Measurements from ENCODE around the gene C1QTNF7. TPM values are rescaled to one million over a fixed set of nuclear protein-coding genes. Genes with fewer than 3 reads are reported as not detected.

The C1QTNF7 gene
- total and polyA plus RNA-seq, 2 of the 13 experiments (the other 11 are each of a cell fraction or from before 2014, with no cell fraction given): not detected

DNA sequence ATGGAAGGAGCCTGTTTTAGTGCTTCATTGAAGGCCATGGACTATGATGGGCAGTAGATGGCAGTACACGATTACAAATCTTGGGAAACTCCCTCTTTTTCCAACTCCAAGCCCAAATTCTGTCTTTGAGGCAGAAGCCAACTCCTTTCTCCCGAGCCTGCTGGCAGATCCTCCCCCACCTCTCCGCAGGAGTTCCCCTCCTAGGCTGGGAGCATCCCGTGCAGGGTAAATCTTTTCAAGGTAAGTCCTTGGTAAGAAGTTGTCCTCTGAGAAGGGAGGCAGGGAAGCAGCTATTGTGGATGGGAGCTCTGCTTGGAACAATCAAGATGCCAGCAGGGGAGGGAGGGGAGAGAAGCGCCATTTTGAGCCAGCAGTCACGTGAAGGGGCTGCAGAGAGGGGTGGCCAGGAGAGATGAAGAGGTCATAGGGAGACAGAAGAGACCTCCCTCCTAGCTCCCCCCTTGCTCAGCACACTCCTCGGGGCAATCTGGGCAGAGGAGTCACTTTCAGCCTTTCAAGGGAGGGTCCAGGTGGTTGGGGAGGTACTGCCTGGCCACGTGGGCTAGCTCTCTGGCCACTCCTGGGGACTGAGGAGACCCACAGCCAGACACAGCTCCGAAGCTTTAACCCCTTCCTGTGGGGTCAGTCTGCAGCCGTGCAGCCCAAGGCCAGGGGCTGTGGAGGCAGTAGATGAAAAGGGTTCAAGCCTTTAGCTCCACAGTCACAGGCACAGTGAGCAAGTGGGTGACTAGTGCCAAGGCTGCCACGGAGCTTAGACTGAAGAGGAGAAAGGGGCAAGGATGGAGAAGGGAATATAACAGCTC, 51.5 kb downstream of the C1QTNF7 start (continued):
- TF ChIP-seq, protein P1, sequence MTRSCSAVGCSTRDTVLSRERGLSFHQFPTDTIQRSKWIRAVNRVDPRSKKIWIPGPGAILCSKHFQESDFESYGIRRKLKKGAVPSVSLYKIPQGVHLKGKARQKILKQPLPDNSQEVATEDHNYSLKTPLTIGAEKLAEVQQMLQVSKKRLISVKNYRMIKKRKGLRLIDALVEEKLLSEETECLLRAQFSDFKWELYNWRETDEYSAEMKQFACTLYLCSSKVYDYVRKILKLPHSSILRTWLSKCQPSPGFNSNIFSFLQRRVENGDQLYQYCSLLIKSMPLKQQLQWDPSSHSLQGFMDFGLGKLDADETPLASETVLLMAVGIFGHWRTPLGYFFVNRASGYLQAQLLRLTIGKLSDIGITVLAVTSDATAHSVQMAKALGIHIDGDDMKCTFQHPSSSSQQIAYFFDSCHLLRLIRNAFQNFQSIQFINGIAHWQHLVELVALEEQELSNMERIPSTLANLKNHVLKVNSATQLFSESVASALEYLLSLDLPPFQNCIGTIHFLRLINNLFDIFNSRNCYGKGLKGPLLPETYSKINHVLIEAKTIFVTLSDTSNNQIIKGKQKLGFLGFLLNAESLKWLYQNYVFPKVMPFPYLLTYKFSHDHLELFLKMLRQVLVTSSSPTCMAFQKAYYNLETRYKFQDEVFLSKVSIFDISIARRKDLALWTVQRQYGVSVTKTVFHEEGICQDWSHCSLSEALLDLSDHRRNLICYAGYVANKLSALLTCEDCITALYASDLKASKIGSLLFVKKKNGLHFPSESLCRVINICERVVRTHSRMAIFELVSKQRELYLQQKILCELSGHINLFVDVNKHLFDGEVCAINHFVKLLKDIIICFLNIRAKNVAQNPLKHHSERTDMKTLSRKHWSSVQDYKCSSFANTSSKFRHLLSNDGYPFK (CRISPR knock-in tag; IDR thresholded peaks at IDR 0.05; ENCODE audit: borderline replicate concordance): peak; percentile 60; the same call in 1 of the 2 replicates
- TF ChIP-seq ZNF878 (CRISPR knock-in tag; IDR thresholded peaks at IDR 0.05): no peak; the same call in 1 of the 2 replicates
- peak; percentile 46; the same call in 1 of the 2 replicates for TF ChIP-seq LCORL (IDR thresholded peaks at IDR 0.05)
- peak; percentile 53; the same call in 1 of the 2 replicates for TF ChIP-seq LCORL (CRISPR knock-in tag; IDR thresholded peaks at IDR 0.05)
- 0 out of 2 replicates have a peak, but pooled peaks have one; percentile 81 for TF ChIP-seq GLI4 (CRISPR knock-in tag; IDR thresholded peaks at IDR 0.05; ENCODE audit: borderline replicate concordance)
- TF ChIP-seq, protein P2, sequence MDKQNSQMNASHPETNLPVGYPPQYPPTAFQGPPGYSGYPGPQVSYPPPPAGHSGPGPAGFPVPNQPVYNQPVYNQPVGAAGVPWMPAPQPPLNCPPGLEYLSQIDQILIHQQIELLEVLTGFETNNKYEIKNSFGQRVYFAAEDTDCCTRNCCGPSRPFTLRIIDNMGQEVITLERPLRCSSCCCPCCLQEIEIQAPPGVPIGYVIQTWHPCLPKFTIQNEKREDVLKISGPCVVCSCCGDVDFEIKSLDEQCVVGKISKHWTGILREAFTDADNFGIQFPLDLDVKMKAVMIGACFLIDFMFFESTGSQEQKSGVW (CRISPR knock-in tag; IDR thresholded peaks at IDR 0.05; ENCODE audit: borderline replicate concordance): no peak
- no peak for TF ChIP-seq ZNF629 (CRISPR knock-in tag; conservative IDR thresholded peaks at IDR 0.05)
- no peak for TF ChIP-seq TMF1 (CRISPR knock-in tag; IDR thresholded peaks at IDR 0.05; ENCODE audit: low read depth)
- no peak for TF ChIP-seq ZNF749 (CRISPR knock-in tag; IDR thresholded peaks at IDR 0.05; ENCODE audit: borderline replicate concordance)
- TF ChIP-seq SRSF1 (optimal IDR thresholded peaks at IDR 0.05; ENCODE audit: low read depth, low read length): no peak
- TF ChIP-seq EED (CRISPR knock-in tag; IDR thresholded peaks at IDR 0.05): no peak
- no peak for TF ChIP-seq ZNF260 (CRISPR knock-in tag; IDR thresholded peaks at IDR 0.05; ENCODE audit: borderline replicate concordance, low read depth)
- TF ChIP-seq RXRA (CRISPR knock-in tag; IDR thresholded peaks at IDR 0.05): 0 out of 2 replicates have a peak, but pooled peaks have one; percentile 22
- TF ChIP-seq ZNF660 (CRISPR knock-in tag; IDR thresholded peaks at IDR 0.05; ENCODE audit: borderline replicate concordance, low read depth): no peak
- TF ChIP-seq NRL (CRISPR knock-in tag; IDR thresholded peaks at IDR 0.05; ENCODE audit: borderline replicate concordance): no peak; the same call in 1 of the 2 replicates
- no peak for TF ChIP-seq ZNF674 (CRISPR knock-in tag; IDR thresholded peaks at IDR 0.05; ENCODE audit: low read depth)
- no peak for TF ChIP-seq ZNF205 (CRISPR knock-in tag; IDR thresholded peaks at IDR 0.05)
- TF ChIP-seq, protein P3, sequence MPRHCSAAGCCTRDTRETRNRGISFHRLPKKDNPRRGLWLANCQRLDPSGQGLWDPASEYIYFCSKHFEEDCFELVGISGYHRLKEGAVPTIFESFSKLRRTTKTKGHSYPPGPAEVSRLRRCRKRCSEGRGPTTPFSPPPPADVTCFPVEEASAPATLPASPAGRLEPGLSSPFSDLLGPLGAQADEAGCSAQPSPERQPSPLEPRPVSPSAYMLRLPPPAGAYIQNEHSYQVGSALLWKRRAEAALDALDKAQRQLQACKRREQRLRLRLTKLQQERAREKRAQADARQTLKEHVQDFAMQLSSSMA (CRISPR knock-in tag; IDR thresholded peaks at IDR 0.05): no peak
- TF ChIP-seq, protein P4, sequence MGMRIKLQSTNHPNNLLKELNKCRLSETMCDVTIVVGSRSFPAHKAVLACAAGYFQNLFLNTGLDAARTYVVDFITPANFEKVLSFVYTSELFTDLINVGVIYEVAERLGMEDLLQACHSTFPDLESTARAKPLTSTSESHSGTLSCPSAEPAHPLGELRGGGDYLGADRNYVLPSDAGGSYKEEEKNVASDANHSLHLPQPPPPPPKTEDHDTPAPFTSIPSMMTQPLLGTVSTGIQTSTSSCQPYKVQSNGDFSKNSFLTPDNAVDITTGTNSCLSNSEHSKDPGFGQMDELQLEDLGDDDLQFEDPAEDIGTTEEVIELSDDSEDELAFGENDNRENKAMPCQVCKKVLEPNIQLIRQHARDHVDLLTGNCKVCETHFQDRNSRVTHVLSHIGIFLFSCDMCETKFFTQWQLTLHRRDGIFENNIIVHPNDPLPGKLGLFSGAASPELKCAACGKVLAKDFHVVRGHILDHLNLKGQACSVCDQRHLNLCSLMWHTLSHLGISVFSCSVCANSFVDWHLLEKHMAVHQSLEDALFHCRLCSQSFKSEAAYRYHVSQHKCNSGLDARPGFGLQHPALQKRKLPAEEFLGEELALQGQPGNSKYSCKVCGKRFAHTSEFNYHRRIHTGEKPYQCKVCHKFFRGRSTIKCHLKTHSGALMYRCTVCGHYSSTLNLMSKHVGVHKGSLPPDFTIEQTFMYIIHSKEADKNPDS (CRISPR knock-in tag; IDR thresholded peaks at IDR 0.05): no peak
- no peak for TF ChIP-seq ZKSCAN8 (CRISPR knock-in tag; IDR thresholded peaks at IDR 0.05; ENCODE audit: borderline replicate concordance)
- no peak for TF ChIP-seq ZNF329 (CRISPR knock-in tag; IDR thresholded peaks at IDR 0.05; ENCODE audit: low read depth)
- no peak for TF ChIP-seq SRF (IDR thresholded peaks at IDR 0.05; ENCODE audit: low read depth, low read length)
- no peak for TF ChIP-seq NFE2 (CRISPR knock-in tag; IDR thresholded peaks at IDR 0.05)
- no peak for TF ChIP-seq NCOA5 (CRISPR knock-in tag; IDR thresholded peaks at IDR 0.05)
